NB4 (cell line): ENCODE data around the gene APMAP.

Source experiments
- CTCF ChIP-seq: IDR thresholded peaks from one replicate; pipeline ENCODE4 v1.5.1; 2012; ENCODE audit warnings: low read depth, low read length
- MAX ChIP-seq: IDR thresholded peaks from 2 replicates; pipeline ENCODE4 v1.6.1; 2011; ENCODE audit warnings: low read depth, low read length
- MYC ChIP-seq: IDR thresholded peaks from 2 replicates; pipeline ENCODE4 v1.6.1; 2011; ENCODE audit warnings: low read depth, low read length
- POLR2A ChIP-seq: IDR thresholded peaks from 2 replicates; pipeline ENCODE4 v1.6.1; 2011; ENCODE audit warnings: mild to moderate bottlenecking; ENCODE audit not compliant: insufficient read length; ENCODE audit errors: extremely low read depth

DNA sequence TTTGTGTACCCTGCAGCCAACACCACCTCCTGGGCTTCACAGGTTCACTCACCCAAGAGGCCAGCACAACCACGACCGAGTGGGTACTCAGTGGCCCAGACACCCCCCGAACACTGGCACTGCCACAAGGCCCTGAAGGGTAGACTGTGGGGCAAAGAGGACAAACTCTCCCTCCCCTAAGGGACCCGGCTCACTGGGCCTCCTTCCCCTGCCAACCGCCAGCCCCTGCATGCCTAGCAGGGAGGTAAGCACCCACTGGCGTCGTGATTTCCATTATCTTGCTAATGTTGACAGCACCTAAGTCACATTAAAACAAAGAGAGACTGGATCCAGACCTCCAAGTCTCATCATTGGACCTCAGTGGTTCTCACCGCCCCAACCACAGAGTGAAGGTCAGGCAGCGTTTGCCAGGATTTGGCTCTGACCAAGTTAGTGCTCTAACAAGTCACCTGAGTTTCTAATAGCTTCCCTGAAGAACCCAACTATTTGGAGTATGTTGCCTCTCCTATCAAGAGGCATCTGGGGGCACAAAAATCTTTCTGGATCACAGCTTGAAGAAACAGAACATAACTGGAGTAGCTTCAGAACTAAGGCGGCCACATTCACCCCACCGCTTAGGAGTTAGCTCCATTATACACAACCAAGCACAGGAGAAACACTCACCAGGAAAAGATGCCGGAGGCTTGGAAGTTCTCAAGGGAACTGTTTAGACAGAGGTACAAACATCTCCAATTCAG lies 14.0 kb upstream of the APMAP start:
- TF ChIP-seq CTCF (no peak), POLR2A (no peak), MYC (no peak), MAX (no peak)
